T47D (cell line): Measurements from ENCODE around the gene GRAPL.
"Not testable (repeated sequence)": the region's sequence is repeated elsewhere in the genome, so short reads cannot be mapped to it uniquely, and the experiment has no call there.

Experiments
- DNase-seq, 2 experiments: peaks; one replicate each; pipeline versions ENCODE4 v3.0.0 to v3.0.0-alpha.2; 2011 to 2012; ENCODE audit warnings: low read depth in 1 of 2, low spot score in 1 of 2
- in situ Hi-C: cut with HindIII; loops from 2 replicates; pipeline ENCODE4 v1.10.0; 2016; ENCODE audit warnings: low sequenced_read_pairs, low pct_unique_long_range_greater_than_20kb

GRAPL gene

DNA sequence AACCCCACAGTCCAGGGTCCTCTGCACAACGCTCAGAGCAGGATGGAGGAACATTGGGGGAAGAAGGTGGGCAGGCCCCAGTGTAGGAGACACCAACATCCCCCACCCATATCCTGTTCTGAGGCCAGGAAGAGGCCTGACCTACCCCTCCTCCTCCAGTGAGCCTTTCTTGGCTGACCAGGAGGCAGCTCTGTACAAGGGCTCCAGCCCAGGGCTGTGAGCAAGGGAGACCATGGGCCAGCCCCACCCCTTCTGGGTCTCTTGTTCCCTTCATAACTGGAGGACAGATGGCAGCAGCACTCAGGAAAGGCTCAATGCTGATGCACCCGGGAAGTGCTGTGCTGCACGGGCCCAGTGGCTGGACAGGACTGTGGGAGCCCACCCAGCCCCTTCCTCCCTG lies 47.0 kb downstream of the GRAPL start:
- DNase-seq, in situ Hi-C loops: not testable (repeated sequence)

DNA sequence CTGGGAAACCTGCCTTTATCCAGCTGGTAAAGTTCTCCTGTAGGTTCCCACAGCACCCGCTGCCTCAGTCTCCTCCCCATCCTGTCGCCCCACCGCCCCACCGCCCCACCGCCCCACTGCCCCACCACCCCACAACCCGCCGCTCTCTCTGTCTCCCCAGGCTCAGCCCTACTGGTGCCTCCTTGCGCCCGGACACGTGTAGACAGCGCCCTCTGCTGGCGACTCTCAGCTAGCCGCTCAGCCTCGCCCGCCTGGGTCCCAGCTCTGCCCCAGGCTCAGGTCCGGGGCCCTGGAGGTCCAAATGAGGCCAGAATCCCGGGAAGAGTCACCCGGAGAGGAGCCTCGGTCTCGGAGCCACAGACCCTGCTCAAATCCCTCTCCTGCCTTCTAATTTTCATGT lies 48.0 kb downstream of the GRAPL start:
- DNase-seq, in situ Hi-C loops: not testable (repeated sequence)

DNA sequence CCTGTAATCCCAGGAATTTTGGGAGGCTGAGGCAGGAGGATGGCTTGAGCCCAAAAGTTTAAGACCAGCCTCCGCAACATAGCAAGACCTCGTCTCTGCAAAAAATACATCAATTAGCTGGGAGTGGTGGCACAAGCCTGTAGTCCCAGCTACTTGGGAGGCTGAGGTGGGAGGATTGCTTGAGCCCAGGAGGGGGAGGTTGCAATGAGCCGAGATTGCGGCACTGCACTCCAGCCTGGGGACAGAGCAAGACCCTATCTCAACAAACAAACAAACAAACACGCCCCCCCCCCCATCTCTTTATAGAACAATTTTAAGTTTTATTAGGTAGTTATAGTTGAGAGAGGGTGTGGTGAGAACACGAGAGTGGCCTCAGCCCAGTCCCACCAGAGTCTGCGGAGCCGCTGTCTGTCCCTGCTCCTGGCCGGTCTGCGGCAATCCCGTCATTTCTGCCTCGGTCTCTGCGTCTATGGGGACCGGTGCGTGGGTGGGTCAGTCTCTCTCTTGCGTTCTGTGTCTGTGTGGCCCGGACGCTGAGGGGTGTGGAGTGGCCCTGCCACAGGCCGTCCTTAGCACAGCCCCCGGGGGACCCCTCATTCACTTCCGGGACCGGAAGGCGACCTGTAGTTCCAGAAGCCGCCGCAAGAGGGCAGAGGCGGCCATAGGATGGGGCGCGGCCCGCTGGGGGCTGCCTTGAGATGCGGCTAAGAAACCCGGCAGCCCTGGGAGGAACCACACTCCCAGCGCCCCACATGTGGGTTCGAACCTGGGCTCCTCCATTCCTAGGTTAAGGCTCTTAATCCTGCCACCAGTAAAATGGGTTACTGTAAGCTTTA lies 53.9 kb downstream of the GRAPL start:
- DNase-seq, in situ Hi-C loops: not testable (repeated sequence)

DNA sequence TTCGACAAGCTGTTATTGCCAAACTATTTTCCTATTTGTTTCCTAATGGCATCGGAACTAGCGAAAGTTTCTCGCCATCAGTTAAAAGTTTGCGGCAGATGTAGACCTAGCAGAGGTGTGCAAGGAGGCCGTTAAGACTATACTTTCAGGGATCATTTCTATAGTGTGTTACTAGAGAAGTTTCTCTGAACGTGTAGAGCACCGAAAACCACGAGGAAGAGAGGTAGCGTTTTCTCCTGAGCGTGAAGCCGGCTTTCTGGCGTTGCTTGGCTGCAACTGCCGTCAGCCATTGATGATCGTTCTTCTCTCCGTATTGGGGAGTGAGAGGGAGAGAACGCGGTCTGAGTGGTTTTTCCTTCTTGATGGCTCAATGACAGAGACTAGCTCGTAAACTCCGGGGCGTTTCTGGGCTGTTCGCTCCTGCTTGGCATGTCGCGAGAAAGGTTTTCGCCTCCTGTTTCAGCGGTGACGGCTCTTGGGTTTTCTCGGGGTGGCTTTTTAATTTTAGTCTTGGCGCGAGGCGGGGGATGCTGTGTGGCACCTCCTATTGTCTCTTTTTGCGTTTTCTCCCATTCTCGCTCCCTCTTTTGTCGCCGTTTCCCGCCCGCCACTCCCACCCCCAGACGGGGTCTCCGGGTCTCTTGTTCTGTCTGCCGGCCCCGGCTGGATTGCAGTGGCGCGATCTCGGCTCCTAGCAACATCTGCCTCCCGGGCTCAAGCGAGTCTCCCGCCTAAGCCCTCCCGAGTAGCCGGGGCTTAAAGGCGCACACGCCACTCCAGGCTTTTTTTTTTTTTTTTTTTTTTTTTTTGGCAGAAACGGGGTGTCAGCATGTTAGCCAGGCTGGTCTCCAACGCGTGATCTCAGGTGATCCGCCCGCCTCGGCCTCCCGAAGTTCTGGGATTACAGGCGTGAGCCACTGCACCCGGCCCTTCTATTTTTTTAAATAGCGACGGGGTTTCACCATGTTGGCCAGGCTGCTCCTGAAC lies 60.8 kb downstream of the GRAPL start:
- in situ Hi-C loops = not testable (repeated sequence)

DNA sequence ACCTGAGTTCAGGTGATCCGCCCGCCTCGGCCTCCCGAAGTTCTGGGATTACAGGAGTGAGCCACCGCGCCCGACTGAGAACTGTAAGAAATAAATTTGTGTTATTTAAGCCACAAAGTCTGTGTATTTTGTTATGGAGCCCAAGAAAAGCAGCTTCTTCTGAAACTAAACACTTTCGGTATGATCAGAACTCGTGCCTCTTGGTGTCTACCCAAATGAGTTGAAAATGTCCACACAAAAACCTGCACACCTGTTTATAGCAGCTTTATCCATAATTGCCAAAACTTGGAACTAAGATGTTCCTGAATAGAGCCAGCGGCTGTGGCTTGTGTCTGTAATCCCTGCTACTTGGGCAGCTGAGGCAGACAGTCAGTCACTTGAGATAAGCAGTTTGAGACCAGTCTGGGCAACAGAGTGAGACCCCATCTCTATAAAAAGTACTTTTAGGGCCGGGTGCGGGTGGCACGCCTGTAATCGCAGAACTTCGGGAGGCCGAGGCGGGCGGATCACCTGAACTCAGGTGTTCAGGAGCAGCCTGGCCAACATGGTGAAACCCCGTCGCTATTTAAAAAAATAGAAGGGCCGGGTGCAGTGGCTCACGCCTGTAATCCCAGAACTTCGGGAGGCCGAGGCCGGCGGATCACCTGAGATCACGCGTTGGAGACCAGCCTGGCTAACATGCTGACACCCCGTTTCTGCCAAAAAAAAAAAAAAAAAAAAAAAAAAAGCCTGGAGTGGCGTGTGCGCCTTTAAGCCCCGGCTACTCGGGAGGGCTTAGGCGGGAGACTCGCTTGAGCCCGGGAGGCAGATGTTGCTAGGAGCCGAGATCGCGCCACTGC lies 61.7 kb downstream of the GRAPL start:
- in situ Hi-C loops, DNase-seq: not testable (repeated sequence)

More for the DNA sequence above, 60.8 kb downstream of the GRAPL start:
- DNase-seq = not testable (repeated sequence)

DNA sequence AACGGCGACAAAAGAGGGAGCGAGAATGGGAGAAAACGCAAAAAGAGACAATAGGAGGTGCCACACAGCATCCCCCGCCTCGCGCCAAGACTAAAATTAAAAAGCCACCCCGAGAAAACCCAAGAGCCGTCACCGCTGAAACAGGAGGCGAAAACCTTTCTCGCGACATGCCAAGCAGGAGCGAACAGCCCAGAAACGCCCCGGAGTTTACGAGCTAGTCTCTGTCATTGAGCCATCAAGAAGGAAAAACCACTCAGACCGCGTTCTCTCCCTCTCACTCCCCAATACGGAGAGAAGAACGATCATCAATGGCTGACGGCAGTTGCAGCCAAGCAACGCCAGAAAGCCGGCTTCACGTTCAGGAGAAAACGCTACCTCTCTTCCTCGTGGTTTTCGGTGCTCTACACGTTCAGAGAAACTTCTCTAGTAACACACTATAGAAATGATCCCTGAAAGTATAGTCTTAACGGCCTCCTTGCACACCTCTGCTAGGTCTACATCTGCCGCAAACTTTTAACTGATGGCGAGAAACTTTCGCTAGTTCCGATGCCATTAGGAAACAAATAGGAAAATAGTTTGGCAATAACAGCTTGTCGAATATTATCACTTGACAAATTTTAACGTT lies 62.5 kb downstream of the GRAPL start:
- DNase-seq, in situ Hi-C loops: not testable (repeated sequence)

DNA sequence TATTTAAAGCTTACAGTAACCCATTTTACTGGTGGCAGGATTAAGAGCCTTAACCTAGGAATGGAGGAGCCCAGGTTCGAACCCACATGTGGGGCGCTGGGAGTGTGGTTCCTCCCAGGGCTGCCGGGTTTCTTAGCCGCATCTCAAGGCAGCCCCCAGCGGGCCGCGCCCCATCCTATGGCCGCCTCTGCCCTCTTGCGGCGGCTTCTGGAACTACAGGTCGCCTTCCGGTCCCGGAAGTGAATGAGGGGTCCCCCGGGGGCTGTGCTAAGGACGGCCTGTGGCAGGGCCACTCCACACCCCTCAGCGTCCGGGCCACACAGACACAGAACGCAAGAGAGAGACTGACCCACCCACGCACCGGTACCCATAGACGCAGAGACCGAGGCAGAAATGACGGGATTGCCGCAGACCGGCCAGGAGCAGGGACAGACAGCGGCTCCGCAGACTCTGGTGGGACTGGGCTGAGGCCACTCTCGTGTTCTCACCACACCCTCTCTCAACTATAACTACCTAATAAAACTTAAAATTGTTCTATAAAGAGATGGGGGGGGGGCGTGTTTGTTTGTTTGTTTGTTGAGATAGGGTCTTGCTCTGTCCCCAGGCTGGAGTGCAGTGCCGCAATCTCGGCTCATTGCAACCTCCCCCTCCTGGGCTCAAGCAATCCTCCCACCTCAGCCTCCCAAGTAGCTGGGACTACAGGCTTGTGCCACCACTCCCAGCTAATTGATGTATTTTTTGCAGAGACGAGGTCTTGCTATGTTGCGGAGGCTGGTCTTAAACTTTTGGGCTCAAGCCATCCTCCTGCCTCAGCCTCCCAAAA lies 69.2 kb downstream of the GRAPL start:
- in situ Hi-C loops, DNase-seq: not testable (repeated sequence)

DNA sequence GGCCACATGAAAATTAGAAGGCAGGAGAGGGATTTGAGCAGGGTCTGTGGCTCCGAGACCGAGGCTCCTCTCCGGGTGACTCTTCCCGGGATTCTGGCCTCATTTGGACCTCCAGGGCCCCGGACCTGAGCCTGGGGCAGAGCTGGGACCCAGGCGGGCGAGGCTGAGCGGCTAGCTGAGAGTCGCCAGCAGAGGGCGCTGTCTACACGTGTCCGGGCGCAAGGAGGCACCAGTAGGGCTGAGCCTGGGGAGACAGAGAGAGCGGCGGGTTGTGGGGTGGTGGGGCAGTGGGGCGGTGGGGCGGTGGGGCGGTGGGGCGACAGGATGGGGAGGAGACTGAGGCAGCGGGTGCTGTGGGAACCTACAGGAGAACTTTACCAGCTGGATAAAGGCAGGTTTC lies 75.1 kb downstream of the GRAPL start:
- in situ Hi-C loops, DNase-seq: not testable (repeated sequence)

DNA sequence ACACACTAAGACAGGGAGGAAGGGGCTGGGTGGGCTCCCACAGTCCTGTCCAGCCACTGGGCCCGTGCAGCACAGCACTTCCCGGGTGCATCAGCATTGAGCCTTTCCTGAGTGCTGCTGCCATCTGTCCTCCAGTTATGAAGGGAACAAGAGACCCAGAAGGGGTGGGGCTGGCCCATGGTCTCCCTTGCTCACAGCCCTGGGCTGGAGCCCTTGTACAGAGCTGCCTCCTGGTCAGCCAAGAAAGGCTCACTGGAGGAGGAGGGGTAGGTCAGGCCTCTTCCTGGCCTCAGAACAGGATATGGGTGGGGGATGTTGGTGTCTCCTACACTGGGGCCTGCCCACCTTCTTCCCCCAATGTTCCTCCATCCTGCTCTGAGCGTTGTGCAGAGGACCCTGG lies 76.0 kb downstream of the GRAPL start:
- in situ Hi-C loops = not testable (repeated sequence)

More for the DNA sequence above, 76.0 kb downstream of the GRAPL start:
- not testable (repeated sequence) for DNase-seq
